ENCODE measurements around the gene RRN3.

GRCh38 chr16:15046692-15047376 lies 47.2 kb downstream of the RRN3 start:
- TF ChIP-seq CTCF (IDR thresholded peaks at IDR 0.05) (no peak; the same call in 2 of the 3 replicates), USF2 (IDR thresholded peaks at IDR 0.05) (no peak), RCOR1 (IDR thresholded peaks at IDR 0.05; ENCODE audit: low read depth, low read length) (no peak), MYC (IDR thresholded peaks at IDR 0.05; ENCODE audit: borderline replicate concordance, low read length) (no peak), PHF8 (IDR thresholded peaks at IDR 0.05; ENCODE audit: borderline replicate concordance, low read depth) (no peak), SMC3 (IDR thresholded peaks at IDR 0.05) (no peak), ZNF302 (CRISPR knock-in tag; IDR thresholded peaks at IDR 0.05) (no peak), POLR2AphosphoS2 (conservative IDR thresholded peaks at IDR 0.05; ENCODE audit: low read length) (no peak), RAD21 (conservative IDR thresholded peaks at IDR 0.05 in 1 of 2, IDR thresholded peaks at IDR 0.05 in 1 of 2) (no peak)
